Peyer's patch (tissue), 4 donors: Measurements from ENCODE around the gene FHIP2A.

Experiments used
- CTCF ChIP-seq, 6 experiments: fragments of 450-650 bp in 4 of 6; fragments of 200-600 bp in 2 of 6; sonication (generic) in 1 of 6; IDR thresholded peaks; one replicate each; pipeline ENCODE4 v1.5.1; 2017 to 2019; ENCODE audit warnings: antibody characterized with exemption in 6 of 6, mild to moderate bottlenecking in 3 of 6, moderate library complexity in 1 of 6
- POLR2A ChIP-seq, 2 donors: fragments of 450-650 bp; IDR thresholded peaks; one replicate each; pipeline ENCODE4 v1.5.1; 2017; ENCODE audit warnings: antibody characterized with exemption in 2 of 2, mild to moderate bottlenecking in 2 of 2, moderate library complexity in 2 of 2

GRCh38 chr10:114783686-114784085 is 37.9 kb upstream of the FHIP2A start:
- no peak for TF ChIP-seq CTCF (IDR thresholded peaks at IDR 0.05)
- no peak for TF ChIP-seq POLR2A (IDR thresholded peaks at IDR 0.05)
